Mucosa of descending colon (tissue), 3 donors: Measurements from ENCODE around the gene NFKBIE. TPM values are rescaled to one million over a fixed set of nuclear protein-coding genes. Genes with fewer than 3 reads are reported as not detected.
A peak's percentile ranks its signal among the peaks of the same experiment; 100 is the strongest.
"Not testable (repeated sequence)": the region's sequence is repeated elsewhere in the genome, so short reads cannot be mapped to it uniquely, and the experiment has no call there.

Experiments
- ATAC-seq: fragments of 200-7000 bp; cut with Tn5 transposase; one replicate; pipeline ENCODE4 v1.9.1; 2020; ENCODE audit warnings: mild to moderate bottlenecking, moderate library complexity
- DNase-seq, 3 donors: peaks; one replicate each; pipeline ENCODE4 v3.0.0-alpha.2; 2020
- H3K36me3 ChIP-seq: fragments of 200-600 bp; one replicate; pipeline ENCODE4 v1.8.0; 2021; ENCODE audit warnings: low read depth, mild to moderate bottlenecking
- H3K4me1 ChIP-seq: fragments of 200-600 bp; one replicate; pipeline ENCODE4 v1.8.0; 2021; ENCODE audit warnings: low read depth, mild to moderate bottlenecking
- H3K4me3 ChIP-seq: fragments of 200-600 bp; one replicate; pipeline ENCODE4 v1.8.0; 2021; ENCODE audit warnings: mild to moderate bottlenecking
- H3K9me3 ChIP-seq: fragments of 200-600 bp; one replicate; pipeline ENCODE4 v1.8.0; 2021; ENCODE audit warnings: mild to moderate bottlenecking
- intact Hi-C, 2 donors: fragments of 100-400 bp; cut with DNase I in 1 of 2; cut with micrococcal nuclease in 1 of 2; formaldehyde crosslinking; loops; one replicate each; pipeline versions ENCODE4 v1.11.0 to v1.11.1; 2022; cut with DNase I, micrococcal nuclease
- long read RNA-seq, 2 donors: library from polyadenylated mRNA; unstranded; transcript quantifications; one replicate each; pipeline ENCODE4 v2.0.0, GENCODE V29; 2019 to 2021
- total RNA-seq, 3 donors: library from RNA; stranded (reverse); fragmentation: NEBNext Ultra II Directional in 2 of 3; extraction: Animal tissue kit (Norgen Biotek cat#: 25700) in 2 of 3; gene quantifications; one replicate each; pipeline versions ENCODE4 v1.2.1 to v1.2.4, GENCODE V29; 2021 to 2023
- TF ChIP-seq, protein P1 (sequence below): fragments of 200-600 bp; IDR thresholded peaks from one replicate; pipeline ENCODE4 v1.8.0; 2022; ENCODE audit warnings: antibody characterized with exemption, mild to moderate bottlenecking
- donor health status: DM: no; HTN: no; CAD: no; lungs with moderate emphysema.
- donor health status: DM: no; HTN: no; CAD: no.
- donor health status: DM: no; HTN: yes; CAD: no.

Gene NFKBIE, protein sequence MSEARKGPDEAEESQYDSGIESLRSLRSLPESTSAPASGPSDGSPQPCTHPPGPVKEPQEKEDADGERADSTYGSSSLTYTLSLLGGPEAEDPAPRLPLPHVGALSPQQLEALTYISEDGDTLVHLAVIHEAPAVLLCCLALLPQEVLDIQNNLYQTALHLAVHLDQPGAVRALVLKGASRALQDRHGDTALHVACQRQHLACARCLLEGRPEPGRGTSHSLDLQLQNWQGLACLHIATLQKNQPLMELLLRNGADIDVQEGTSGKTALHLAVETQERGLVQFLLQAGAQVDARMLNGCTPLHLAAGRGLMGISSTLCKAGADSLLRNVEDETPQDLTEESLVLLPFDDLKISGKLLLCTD
- total RNA-seq = 10 to 100 TPM in 2 of 3 donors, 1 to 10 TPM in 1; 8.7 to 13.4 (median 10.8) TPM
- long read RNA-seq, donor 1, transcript NFKBIE-201 (6 exons, 2,581 nt) = major isoform, 14 of 14 reads
- long read RNA-seq, donor 1, partial matches to known transcripts = 0 of 14 reads
- long read RNA-seq, donor 1, other reads (novel, unspliced or antisense) = 0 of 14 reads
- long read RNA-seq, donor 2, partial matches to known transcripts = 0 of 2 reads
- long read RNA-seq, donor 2, other reads (novel, unspliced or antisense) = 0 of 2 reads

DNA sequence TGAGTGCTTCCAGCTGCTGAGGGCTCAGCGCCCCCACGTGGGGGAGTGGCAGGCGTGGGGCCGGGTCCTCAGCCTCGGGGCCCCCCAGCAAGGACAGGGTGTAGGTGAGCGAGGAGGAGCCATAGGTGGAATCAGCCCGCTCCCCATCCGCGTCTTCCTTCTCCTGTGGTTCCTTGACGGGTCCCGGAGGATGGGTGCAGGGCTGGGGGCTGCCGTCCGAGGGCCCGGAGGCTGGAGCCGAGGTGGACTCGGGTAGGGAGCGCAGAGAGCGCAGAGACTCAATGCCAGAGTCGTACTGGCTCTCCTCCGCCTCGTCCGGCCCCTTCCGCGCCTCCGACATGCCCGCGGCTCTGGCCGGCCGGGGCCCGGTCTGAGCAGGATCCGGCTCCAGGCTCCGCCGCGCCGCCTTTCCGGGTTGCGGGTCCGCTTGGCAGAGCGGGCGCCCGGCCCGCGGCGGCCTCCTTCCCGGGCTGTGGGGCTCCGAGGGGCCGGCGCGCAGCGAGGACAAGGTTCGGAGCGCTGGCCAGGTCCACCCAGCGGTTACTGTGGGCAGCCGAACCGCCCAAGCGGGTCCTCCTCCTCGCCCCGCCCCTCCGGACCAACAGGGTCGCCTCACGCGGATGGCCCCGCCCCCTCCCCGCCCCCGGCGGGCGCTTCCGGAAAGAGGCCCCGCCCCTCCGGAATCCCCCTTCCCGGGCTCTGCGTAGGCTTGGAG is at the start of gene NFKBIE:
Gene NFKBIE, minus strand, starts transcription at position 545 of the 715 bp plus-strand sequence. Its CDS starts 205 bp downstream, at position 340.
- ATAC-seq (peak; percentile 88), DNase-seq (peak; percentile 96 to 99 (median 98))
- H3K36me3 ChIP-seq = no peaks in the 10 kb centered on the region
- H3K9me3 ChIP-seq = no peaks in the 10 kb centered on the region
- H3K4me1 ChIP-seq = peaks cover 17% of the 10 kb centered on the region
- peak within 1 kb of the TSS; percentile 30 for H3K4me3 ChIP-seq
- TF ChIP-seq, protein P1, sequence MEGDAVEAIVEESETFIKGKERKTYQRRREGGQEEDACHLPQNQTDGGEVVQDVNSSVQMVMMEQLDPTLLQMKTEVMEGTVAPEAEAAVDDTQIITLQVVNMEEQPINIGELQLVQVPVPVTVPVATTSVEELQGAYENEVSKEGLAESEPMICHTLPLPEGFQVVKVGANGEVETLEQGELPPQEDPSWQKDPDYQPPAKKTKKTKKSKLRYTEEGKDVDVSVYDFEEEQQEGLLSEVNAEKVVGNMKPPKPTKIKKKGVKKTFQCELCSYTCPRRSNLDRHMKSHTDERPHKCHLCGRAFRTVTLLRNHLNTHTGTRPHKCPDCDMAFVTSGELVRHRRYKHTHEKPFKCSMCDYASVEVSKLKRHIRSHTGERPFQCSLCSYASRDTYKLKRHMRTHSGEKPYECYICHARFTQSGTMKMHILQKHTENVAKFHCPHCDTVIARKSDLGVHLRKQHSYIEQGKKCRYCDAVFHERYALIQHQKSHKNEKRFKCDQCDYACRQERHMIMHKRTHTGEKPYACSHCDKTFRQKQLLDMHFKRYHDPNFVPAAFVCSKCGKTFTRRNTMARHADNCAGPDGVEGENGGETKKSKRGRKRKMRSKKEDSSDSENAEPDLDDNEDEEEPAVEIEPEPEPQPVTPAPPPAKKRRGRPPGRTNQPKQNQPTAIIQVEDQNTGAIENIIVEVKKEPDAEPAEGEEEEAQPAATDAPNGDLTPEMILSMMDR = no peak
- intact Hi-C loops = loop anchor here (5.0 kb wide), 1 partner anchor 72 kb away; no protein-coding TSS in a partner anchor

DNA sequence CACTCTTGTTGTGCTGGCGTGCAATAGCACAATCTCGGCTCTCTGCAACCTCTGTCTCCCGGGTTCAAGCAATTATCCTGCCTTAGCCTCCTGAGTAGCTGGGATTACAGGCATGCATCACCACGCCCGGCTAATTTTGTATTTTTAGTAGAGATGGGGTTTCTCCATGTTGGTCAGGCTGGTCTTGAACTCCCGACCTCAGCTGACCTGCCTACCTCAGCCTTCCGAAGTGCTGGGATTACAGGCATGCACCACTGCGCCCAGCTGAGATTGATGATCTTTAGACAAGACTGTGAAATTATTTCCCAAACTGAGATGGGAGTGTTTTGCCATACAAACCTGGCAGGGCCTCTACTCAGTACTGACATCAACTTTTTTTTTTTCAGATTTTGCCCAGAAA is 49.3 kb upstream of the NFKBIE start:
- DNase-seq, H3K4me3 ChIP-seq, intact Hi-C loops, ATAC-seq, H3K36me3 ChIP-seq, H3K9me3 ChIP-seq: not testable (repeated sequence)
- peaks cover 13% of the 10 kb centered on the region for H3K4me1 ChIP-seq

DNA sequence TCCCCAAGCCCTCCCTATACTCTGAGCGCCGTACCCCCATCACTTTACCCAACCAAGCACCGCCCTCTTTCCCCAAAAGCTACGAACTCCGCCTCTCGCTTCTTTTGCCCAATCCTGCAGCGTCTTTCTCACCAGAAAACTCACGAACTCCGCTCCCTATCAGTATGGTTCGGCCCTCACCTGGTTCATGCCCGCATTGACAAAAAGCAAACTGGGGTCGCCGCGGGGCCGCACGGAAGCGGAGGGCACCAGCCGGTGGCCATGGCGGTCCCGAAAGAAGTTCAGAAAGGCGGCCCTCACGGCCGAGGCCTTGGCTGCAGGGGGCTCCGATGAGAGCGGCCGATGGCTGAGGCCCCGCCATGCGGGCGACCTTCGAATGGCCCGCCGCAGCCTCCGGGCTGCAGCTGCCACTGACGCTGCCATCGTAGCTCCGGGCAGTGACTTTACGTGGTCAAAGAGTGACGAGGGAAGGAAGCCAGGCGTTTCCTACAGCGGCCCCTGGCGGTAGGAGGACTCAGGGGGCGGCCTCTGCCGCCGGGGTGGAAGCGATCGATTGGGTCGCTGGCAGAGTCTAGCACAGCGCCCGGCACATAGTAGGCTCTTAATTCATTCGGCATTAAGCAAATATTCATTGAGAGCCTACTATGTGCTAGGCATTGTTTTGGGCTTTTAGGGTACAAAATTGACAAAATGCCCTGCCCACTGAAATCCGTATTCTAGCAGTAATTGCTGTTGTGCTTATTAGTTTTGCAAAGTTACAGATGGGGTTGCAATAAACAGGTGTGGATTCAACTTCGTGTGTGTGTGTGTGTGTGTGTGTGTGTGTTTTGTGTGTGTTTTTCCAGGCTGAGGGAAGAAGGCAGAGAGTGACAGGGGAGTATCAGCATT is 47.8 kb upstream of the NFKBIE start, which contains the start of gene AARS2:
Gene AARS2, minus strand, starts transcription at position 447 of the 888 bp plus-strand sequence. Its CDS starts 24 bp downstream, at position 423.
- Histone ChIP-seq H3K9me3 (no peaks in the 10 kb centered on the region), H3K4me1 (peaks cover 13% of the 10 kb centered on the region), H3K36me3 (no peaks in the 10 kb centered on the region), H3K4me3 (peak within 1 kb of the TSS; percentile 81)
- TF ChIP-seq, protein P1 = peak; percentile 97
- peak; percentile 90 to 92 (median 92) for DNase-seq
- intact Hi-C loops = no loop called here
- peak; percentile 99 for ATAC-seq

DNA sequence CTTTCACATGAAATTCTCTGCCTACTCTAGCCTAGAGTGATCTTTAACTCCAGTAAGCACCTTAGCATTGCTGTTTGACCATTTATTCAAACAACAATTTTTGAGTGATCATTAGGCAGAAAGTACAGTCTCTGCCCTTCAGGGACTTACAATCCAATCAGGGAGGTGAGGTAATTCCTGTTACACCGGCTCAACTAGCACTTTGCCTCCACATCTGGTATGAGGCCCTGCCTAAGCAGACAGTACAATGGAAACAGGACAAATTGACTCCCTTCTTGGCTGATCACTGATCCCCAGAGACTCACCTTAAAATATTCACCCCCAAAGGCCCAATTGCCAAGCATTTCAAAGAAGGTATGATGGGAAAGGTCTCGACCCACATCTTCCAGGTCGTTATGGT is 46.4 kb upstream of the NFKBIE start:
- ATAC-seq = no peak
- no peak for DNase-seq
- H3K4me3 ChIP-seq = no peak overlapping the region

GRCh38 chr6:44311304-44311703 is 46.0 kb upstream of the NFKBIE start:
- no peaks in the 10 kb centered on the region for H3K36me3 ChIP-seq
- TF ChIP-seq, protein P1 = no peak
- H3K4me3 ChIP-seq = no peak overlapping the region
- intact Hi-C loops = no loop called here
- ATAC-seq (no peak), DNase-seq (no peak)
- H3K4me1 ChIP-seq = peaks cover 13% of the 10 kb centered on the region
- H3K9me3 ChIP-seq = no peaks in the 10 kb centered on the region

More for the DNA sequence above, 46.4 kb upstream of the NFKBIE start:
- Histone ChIP-seq H3K9me3 (no peaks in the 10 kb centered on the region), H3K36me3 (no peaks in the 10 kb centered on the region), H3K4me1 (peaks cover 13% of the 10 kb centered on the region)
- TF ChIP-seq, protein P1 = no peak
- intact Hi-C loops = no loop called here
